Measurements from ENCODE around the gene LIX1L.

Gene LIX1L

GRCh38 chr1:145977486-145978470 lies 20.0 kb upstream of the LIX1L start:
- TF ChIP-seq, protein P1, sequence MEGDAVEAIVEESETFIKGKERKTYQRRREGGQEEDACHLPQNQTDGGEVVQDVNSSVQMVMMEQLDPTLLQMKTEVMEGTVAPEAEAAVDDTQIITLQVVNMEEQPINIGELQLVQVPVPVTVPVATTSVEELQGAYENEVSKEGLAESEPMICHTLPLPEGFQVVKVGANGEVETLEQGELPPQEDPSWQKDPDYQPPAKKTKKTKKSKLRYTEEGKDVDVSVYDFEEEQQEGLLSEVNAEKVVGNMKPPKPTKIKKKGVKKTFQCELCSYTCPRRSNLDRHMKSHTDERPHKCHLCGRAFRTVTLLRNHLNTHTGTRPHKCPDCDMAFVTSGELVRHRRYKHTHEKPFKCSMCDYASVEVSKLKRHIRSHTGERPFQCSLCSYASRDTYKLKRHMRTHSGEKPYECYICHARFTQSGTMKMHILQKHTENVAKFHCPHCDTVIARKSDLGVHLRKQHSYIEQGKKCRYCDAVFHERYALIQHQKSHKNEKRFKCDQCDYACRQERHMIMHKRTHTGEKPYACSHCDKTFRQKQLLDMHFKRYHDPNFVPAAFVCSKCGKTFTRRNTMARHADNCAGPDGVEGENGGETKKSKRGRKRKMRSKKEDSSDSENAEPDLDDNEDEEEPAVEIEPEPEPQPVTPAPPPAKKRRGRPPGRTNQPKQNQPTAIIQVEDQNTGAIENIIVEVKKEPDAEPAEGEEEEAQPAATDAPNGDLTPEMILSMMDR (IDR thresholded peaks at IDR 0.05), result peak; percentile 89

DNA sequence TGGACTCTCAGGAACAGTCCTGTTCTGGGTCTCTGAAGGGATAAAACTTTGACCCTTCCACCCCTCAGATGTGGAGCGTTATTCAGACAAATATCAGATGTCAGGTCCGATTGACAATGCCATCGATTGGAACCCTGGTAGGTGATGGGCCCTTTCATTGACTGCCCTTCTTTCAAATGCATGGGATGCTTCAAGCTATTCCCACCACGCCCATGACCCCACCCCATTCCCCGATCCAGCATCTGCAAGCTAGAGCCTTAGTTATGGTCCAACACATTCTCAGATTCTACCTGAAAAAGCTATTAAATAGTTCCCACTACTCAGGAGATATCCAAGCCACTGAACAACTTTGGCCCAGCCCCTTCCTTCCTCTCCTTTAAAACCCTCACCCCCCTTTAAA lies 19.2 kb upstream of the LIX1L start:
- TF ChIP-seq, protein P1 (IDR thresholded peaks at IDR 0.05), result no peak

DNA sequence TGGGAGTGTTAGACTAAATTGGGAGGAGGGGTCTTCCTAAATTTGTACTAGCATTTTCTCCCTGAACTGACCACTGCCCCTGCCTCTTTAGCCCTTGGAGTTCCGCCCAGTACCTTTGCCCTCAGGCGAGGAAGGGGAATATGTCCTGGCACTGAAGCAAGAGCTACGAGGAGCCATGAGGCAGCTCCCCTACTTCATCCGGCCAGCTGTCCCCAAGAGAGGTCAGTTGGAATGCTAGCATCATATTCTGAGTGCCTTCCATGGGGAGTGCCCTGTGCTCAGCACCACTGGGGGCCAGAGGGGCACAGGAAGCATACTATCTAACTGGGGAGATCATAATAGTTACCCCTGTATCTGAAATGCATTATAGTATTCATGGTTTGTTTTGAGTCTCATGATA lies 17.4 kb upstream of the LIX1L start:
- TF ChIP-seq, protein P1 (IDR thresholded peaks at IDR 0.05), result no peak

DNA sequence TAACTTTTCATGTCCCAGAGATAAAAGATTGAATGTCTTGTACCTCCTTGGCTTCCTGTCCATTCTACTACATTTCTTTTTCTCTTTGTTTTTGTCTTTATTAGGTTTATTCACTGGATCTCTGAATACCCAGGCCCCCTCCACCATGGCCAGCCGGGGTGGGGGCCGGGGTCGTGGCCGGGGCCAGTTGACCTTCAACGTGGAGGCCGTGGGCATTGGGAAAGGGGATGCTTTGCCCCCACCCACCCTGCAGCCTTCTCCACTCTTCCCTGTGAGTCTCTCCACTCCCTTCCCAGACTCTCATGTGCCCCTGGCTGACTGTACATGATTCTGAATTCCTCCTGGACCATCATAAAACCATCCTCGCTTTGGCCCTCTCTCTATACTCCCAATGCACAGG lies 16.9 kb upstream of the LIX1L start:
- TF ChIP-seq, protein P1 (IDR thresholded peaks at IDR 0.05), result no peak

- TF ChIP-seq, protein P1 (IDR thresholded peaks at IDR 0.05), result no peak
Measured at GRCh38 chr1:145972580-145972979, 14.8 kb upstream of the LIX1L start.

DNA sequence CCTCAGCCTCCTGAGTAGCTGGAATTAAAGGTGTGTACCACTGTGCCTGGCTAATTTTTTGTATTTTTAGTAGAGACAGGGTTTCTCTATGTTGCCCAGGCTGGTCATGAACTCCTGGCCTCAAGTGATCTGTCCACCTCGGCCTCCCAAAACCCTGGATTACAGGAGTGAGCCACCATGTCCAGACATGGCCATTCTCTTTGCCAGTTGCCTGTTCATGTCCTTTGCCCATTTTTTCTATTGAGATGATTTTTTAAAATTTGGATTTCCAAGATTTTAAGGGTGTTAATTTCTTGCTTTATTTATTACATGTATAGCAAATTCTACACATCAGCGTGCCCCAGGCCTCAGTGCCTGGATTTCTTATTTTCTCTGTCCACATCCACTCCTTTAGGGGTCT lies 9.5 kb upstream of the LIX1L start:
- TF ChIP-seq, protein P1 (IDR thresholded peaks at IDR 0.05), result no peak

GRCh38 chr1:145965119-145965744 lies 7.4 kb upstream of the LIX1L start:
- TF ChIP-seq, protein P1 (IDR thresholded peaks at IDR 0.05), result no peak
